H1 (cell line): ENCODE data around the gene SLC38A5. TPM values are rescaled to one million over a fixed set of nuclear protein-coding genes. Genes with fewer than 3 reads are reported as not detected.

Source experiments
- ATF2 ChIP-seq: IDR thresholded peaks from 2 replicates; pipeline ENCODE4 v1.6.1; 2012; ENCODE audit warnings: low read length, inconsistent platforms
- CHD2 ChIP-seq: IDR thresholded peaks from 2 replicates; pipeline ENCODE4 v1.6.1; 2012; ENCODE audit warnings: low read length, improper control_type of control experiment
- HDAC6 ChIP-seq: IDR thresholded peaks from one replicate; pipeline ENCODE4 v1.7.1; 2012; ENCODE audit warnings: low read depth, mild to moderate bottlenecking, inconsistent platforms, low read length, moderate library complexity
- SIX5 ChIP-seq: IDR thresholded peaks from 2 replicates; pipeline ENCODE4 v1.6.1; 2011; ENCODE audit warnings: mild to moderate bottlenecking, low read depth, low read length
- TEAD4 ChIP-seq: IDR thresholded peaks from 2 replicates; pipeline ENCODE4 v1.6.1; 2012; ENCODE audit warnings: low read depth, low read length, inconsistent platforms, mixed read lengths
- polyA plus RNA-seq, 7 experiments: library from polyadenylated mRNA; depleted of rRNA in 3 of 7; stranded (reverse) in 5 of 7; unstranded in 2 of 7; fragments of >200 nt in 5 of 7; fragments of 200-250 nt in 2 of 7; gene quantifications; 1 replicate in 5 of 7; 2 replicates in 1 of 7; 4 replicates in 1 of 7; pipeline versions ENCODE4 v1.2.1 to v1.2.3, GENCODE V29; 2011 to 2013; ENCODE audit warnings: missing spikeins in 2 of 7, mixed read lengths in 2 of 7
- total RNA-seq: library from RNA; stranded (reverse); fragmentation: NEBNext Ultra II Directional; extraction: Animal tissue kit (Norgen Biotek cat#: 25700); gene quantifications from 2 replicates; pipeline ENCODE4 v1.2.1, GENCODE V29; 2021

The SLC38A5 gene
- total and polyA plus RNA-seq, 2 of the 8 experiments (the other 6 are each of a cell fraction or from before 2014, with no cell fraction given): 70.9 to 106 TPM

DNA sequence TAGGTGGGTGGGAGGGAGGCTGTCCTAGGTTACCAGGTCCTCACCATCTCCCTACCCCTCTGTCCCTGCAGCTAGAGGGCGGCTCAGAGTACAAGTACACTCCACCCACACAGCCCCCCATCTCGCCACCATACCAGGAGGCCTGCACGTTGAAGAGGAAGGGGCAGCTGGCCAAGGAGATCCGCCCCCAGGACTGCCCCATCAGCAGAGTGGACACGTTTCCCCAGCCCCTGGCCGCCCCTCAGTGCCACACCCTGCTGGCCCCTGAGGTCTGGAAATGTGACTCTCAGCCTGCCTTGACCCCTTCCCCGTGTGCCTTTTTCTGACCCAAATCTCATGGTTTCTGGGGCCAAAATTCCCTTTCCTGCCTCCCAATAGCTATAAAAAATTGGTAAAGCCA, 12.5 kb upstream of the SLC38A5 start (continued):
- TF ChIP-seq SIX5 (no peak), ATF2 (no peak), CHD2 (no peak), TEAD4 (no peak), HDAC6 (no peak)
